T-helper 1 cell treated with Interleukin-12 subunit alpha and Interleukin-12 subunit beta and Interleukin-4 antibody, amounts not matched to agents 30 μg/mL and 1 μg/mL, for 36 hours (primary cell): ENCODE data around the gene AKAP8.
"Not testable (repeated sequence)": the region's sequence is repeated elsewhere in the genome, so short reads cannot be mapped to it uniquely, and the experiment has no call there.

Source experiments
- H3K27ac Mint-ChIP-seq: one replicate; pipeline ENCODE4 v1.8.0; 2021; ENCODE audit warnings: mild to moderate bottlenecking, mixed read lengths
- H3K27me3 Mint-ChIP-seq: one replicate; pipeline ENCODE4 v1.8.0; 2021; ENCODE audit warnings: low read depth, mixed read lengths
- H3K36me3 Mint-ChIP-seq: one replicate; pipeline ENCODE4 v1.8.0; 2021; ENCODE audit warnings: low read depth, mixed read lengths
- H3K4me1 Mint-ChIP-seq: one replicate; pipeline ENCODE4 v1.8.0; 2021; ENCODE audit warnings: low read depth, mixed read lengths
- H3K4me3 Mint-ChIP-seq: one replicate; pipeline ENCODE4 v1.8.0; 2021; ENCODE audit warnings: mild to moderate bottlenecking, moderate library complexity, mixed read lengths
- H3K9me3 Mint-ChIP-seq: one replicate; pipeline ENCODE4 v1.8.0; 2021; ENCODE audit warnings: mixed read lengths

AKAP8 gene

GRCh38 chr19:15372470-15372869 is 7.1 kb downstream of the AKAP8 start:
- Mint-ChIP-seq H3K4me1 (peaks cover 8% of the 10 kb centered on the region), H3K27ac (no peak overlapping the region)

GRCh38 chr19:15371786-15372380 is 7.7 kb downstream of the AKAP8 start:
- Mint-ChIP-seq H3K27me3 (no peaks in the 10 kb centered on the region), H3K27ac (no peak overlapping the region), H3K36me3 (peaks cover 25% of the 10 kb centered on the region), H3K9me3 (no peaks in the 10 kb centered on the region), H3K4me1 (peaks cover 5% of the 10 kb centered on the region), H3K4me3 (no peak overlapping the region)

More at GRCh38 chr19:15372470-15372869, 7.1 kb downstream of the AKAP8 start:
- H3K9me3 Mint-ChIP-seq, result no peaks in the 10 kb centered on the region
- H3K27me3 Mint-ChIP-seq, result no peaks in the 10 kb centered on the region
- H3K4me3 Mint-ChIP-seq, result no peak overlapping the region
- peaks cover 25% of the 10 kb centered on the region for H3K36me3 Mint-ChIP-seq

GRCh38 chr19:15371119-15371518 is 8.5 kb downstream of the AKAP8 start:
- Mint-ChIP-seq H3K27me3 (no peaks in the 10 kb centered on the region), H3K27ac (no peak overlapping the region), H3K36me3 (peaks cover 25% of the 10 kb centered on the region), H3K4me3 (no peak overlapping the region), H3K9me3 (no peaks in the 10 kb centered on the region), H3K4me1 (peaks cover 2% of the 10 kb centered on the region)

- Mint-ChIP-seq H3K27ac (no peak overlapping the region), H3K4me1 (peaks cover 2% of the 10 kb centered on the region), H3K9me3 (no peaks in the 10 kb centered on the region), H3K4me3 (no peak overlapping the region), H3K36me3 (peaks cover 25% of the 10 kb centered on the region), H3K27me3 (no peaks in the 10 kb centered on the region)
Measured at GRCh38 chr19:15369594-15369891, 10.0 kb downstream of the AKAP8 start.

DNA sequence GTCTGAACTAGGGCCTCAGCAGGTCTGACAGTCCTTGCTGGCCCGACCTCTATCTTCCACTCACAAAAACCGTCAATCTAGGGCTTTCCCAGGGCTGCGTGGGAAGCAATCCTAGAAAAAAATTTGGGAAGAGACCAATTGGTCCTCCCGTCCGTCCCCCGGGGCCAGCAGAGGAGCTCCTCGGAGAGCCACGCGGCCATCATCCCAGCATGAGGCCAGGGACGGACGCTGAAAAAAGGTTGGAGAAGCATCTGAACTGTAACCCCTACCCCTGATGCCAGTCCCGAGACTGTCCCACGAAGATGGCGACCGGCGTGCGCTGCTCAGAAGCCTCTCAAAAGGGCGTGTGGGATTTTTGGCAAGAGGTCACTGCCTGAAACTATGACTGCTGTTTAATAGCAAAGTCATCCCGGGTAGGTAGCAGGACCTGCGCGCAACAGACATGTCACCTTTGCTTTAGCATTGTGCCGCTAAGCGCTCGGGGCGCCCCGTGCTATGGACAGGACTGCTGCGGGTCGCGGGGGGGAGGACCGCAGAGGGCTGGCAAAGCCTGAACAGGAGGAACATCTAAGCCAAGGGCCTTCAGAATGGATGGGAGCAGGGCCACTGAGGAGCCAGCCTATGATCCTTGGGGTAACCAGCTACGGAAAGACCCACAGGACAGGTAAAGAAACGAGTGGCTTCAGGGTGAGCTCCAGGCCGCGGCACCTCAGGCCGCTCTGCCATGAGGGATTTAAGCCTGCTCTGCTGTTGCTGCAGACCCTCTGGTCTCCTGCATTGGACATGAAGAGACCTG is 10.6 kb downstream of the AKAP8 start:
- H3K9me3 Mint-ChIP-seq, result no peaks in the 10 kb centered on the region
- H3K4me1 Mint-ChIP-seq, result peaks cover 2% of the 10 kb centered on the region
- H3K36me3 Mint-ChIP-seq, result peaks cover 25% of the 10 kb centered on the region
- H3K4me3 Mint-ChIP-seq, result no peak overlapping the region
- H3K27ac Mint-ChIP-seq, result no peak overlapping the region
- H3K27me3 Mint-ChIP-seq, result no peaks in the 10 kb centered on the region

- no peaks in the 10 kb centered on the region for H3K27me3 Mint-ChIP-seq
Measured at GRCh38 chr19:15368051-15368632, 11.4 kb downstream of the AKAP8 start.

DNA sequence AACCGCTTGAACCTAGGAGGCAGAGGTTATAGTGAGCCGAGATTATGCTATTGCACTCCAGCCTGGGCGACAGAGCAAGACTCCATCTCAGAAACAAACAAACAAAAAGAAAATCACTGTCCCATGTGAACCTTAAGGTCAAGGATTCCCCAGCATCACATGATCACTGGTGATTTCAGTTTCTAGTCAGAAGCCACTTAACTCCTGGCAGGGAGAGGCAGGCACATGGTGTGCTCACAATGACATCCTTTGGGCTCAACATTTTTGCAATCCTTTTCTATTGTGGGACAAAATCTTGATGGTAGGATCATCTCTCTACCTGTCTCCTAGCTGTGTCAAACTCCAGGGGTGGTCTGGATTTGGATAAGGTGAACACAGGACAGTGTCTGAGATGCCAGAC is 12.1 kb downstream of the AKAP8 start:
- H3K36me3 Mint-ChIP-seq, result peaks cover 23% of the 10 kb centered on the region
- peaks cover 3% of the 10 kb centered on the region for H3K4me1 Mint-ChIP-seq
- H3K27ac Mint-ChIP-seq, result no peak overlapping the region
- H3K27me3 Mint-ChIP-seq, result no peaks in the 10 kb centered on the region
- H3K9me3 Mint-ChIP-seq, result no peaks in the 10 kb centered on the region
- no peak overlapping the region for H3K4me3 Mint-ChIP-seq

More at GRCh38 chr19:15368051-15368632, 11.4 kb downstream of the AKAP8 start:
- Mint-ChIP-seq H3K27ac (no peak overlapping the region), H3K36me3 (peaks cover 26% of the 10 kb centered on the region), H3K9me3 (no peaks in the 10 kb centered on the region), H3K4me1 (peaks cover 3% of the 10 kb centered on the region), H3K4me3 (no peak overlapping the region)

DNA sequence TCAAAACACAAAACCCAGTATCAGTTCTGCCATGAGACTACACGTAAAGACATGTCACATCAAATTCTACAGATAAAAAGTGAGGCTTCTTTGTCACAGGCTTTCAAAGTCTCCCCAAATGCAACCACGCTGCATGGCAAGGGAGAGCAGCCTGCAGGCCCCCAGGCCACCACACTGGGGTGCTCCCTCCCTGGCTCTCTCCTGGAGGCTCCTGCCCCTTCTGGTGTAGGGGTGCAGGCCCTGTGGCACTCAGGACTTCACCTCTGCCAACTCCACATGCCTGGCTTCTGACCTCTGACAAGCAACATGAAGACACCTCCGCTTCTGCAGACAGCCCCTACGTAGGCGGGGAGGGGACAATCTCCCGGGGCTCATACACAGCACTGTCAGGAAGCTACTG is 14.3 kb downstream of the AKAP8 start:
- peaks cover 27% of the 10 kb centered on the region for H3K36me3 Mint-ChIP-seq
- peaks cover 3% of the 10 kb centered on the region for H3K4me1 Mint-ChIP-seq
- no peak overlapping the region for H3K27ac Mint-ChIP-seq
- no peaks in the 10 kb centered on the region for H3K9me3 Mint-ChIP-seq
- no peaks in the 10 kb centered on the region for H3K27me3 Mint-ChIP-seq
- H3K4me3 Mint-ChIP-seq, result no peak overlapping the region

- H3K4me1 Mint-ChIP-seq, result not testable (repeated sequence)
Measured at GRCh38 chr19:15363791-15364190, 15.8 kb downstream of the AKAP8 start.

DNA sequence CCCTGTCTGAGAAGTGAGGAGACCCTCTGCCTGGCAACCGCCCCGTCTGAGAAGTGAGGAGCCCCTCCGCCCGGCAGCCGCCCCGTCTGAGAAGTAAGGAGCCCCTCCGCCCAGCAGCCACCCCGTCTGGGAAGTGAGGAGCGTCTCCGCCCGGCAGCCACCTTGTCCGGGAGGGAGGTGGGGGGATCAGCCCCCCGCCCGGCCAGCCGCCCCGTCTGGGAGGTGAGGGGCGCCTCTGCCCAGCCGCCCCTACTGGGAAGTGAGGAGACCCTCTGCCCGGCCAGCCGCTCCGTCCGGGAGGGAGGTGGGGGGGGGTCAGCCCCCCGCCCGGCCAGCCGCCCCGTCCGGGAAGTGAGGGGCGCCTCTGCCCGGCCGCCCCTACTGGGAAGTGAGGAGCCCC is 16.5 kb downstream of the AKAP8 start:
- H3K9me3 Mint-ChIP-seq, H3K4me3 Mint-ChIP-seq, H3K27ac Mint-ChIP-seq, H3K4me1 Mint-ChIP-seq, H3K27me3 Mint-ChIP-seq: not testable (repeated sequence)
- H3K36me3 Mint-ChIP-seq, result peaks cover 32% of the 10 kb centered on the region

More at GRCh38 chr19:15363791-15364190, 15.8 kb downstream of the AKAP8 start:
- not testable (repeated sequence) for H3K9me3 Mint-ChIP-seq, H3K27me3 Mint-ChIP-seq, H3K4me3 Mint-ChIP-seq, H3K27ac Mint-ChIP-seq
- peaks cover 31% of the 10 kb centered on the region for H3K36me3 Mint-ChIP-seq

DNA sequence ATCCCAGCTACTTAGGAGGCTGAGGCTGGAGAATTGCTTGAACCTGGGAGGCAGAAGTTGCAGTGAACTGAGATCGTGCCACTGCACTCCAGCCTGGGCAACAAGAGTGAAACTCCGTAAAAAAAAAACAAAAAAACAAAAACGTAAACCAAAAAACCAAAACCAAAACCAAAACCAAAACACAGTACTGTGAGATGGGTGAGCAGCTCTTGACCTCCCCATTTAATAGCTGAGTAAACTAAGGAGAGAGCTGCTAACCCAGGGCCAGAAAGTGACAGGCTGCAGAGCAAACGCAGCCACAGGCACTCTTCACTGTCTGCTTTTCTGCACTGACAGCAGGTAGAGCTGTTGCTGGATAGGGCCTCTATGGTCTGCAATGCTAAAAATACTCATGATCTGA is 19.6 kb downstream of the AKAP8 start:
- peaks cover 42% of the 10 kb centered on the region for H3K36me3 Mint-ChIP-seq
- not testable (repeated sequence) for H3K9me3 Mint-ChIP-seq, H3K4me1 Mint-ChIP-seq, H3K27ac Mint-ChIP-seq, H3K4me3 Mint-ChIP-seq, H3K27me3 Mint-ChIP-seq

- Mint-ChIP-seq H3K27me3 (no peaks in the 10 kb centered on the region), H3K4me3 (no peak overlapping the region), H3K36me3 (peaks cover 49% of the 10 kb centered on the region), H3K9me3 (no peaks in the 10 kb centered on the region), H3K27ac (no peak overlapping the region), H3K4me1 (peaks cover 1% of the 10 kb centered on the region)
Measured at GRCh38 chr19:15358918-15359317, 20.7 kb downstream of the AKAP8 start.

GRCh38 chr19:15357906-15358305 is 21.7 kb downstream of the AKAP8 start:
- Mint-ChIP-seq H3K27ac (no peak overlapping the region), H3K9me3 (no peaks in the 10 kb centered on the region), H3K27me3 (no peaks in the 10 kb centered on the region), H3K4me3 (no peak overlapping the region), H3K36me3 (peaks cover 47% of the 10 kb centered on the region), H3K4me1 (no peaks in the 10 kb centered on the region)

GRCh38 chr19:15354566-15355296 is 24.9 kb downstream of the AKAP8 start:
- peaks cover 31% of the 10 kb centered on the region for H3K36me3 Mint-ChIP-seq
- no peaks in the 10 kb centered on the region for H3K4me1 Mint-ChIP-seq
- H3K9me3 Mint-ChIP-seq, result no peaks in the 10 kb centered on the region
- no peaks in the 10 kb centered on the region for H3K27me3 Mint-ChIP-seq
- no peak overlapping the region for H3K4me3 Mint-ChIP-seq
- no peak overlapping the region for H3K27ac Mint-ChIP-seq

- Mint-ChIP-seq H3K27me3 (no peaks in the 10 kb centered on the region), H3K4me3 (no peak overlapping the region), H3K36me3 (peaks cover 27% of the 10 kb centered on the region), H3K27ac (no peak overlapping the region), H3K4me1 (no peaks in the 10 kb centered on the region), H3K9me3 (no peaks in the 10 kb centered on the region)
Measured at GRCh38 chr19:15353908-15354307, 25.7 kb downstream of the AKAP8 start.
